CD4-positive, alpha-beta T cell treated with Interleukin-4 for 4 hours (primary cell): ENCODE results near the gene RSL1D1.

Experiments
- DNase-seq: peaks from one replicate; pipeline ENCODE4 v3.0.0-alpha.2; 2020

The RSL1D1 gene

GRCh38 chr16:11851294-11852091, at the start of gene RSL1D1:
Gene RSL1D1 (minus strand): TSS chr16:11851542. CDS start chr16:11851512, 30 bp downstream.
- DNase-seq = peak; percentile 92

- no peak for DNase-seq
These were observed 49.7 kb upstream of the RSL1D1 start for GRCh38 chr16:11901091-11901490.

GRCh38 chr16:11896486-11897176, 45.3 kb upstream of the RSL1D1 start:
- DNase-seq = no peak

DNA sequence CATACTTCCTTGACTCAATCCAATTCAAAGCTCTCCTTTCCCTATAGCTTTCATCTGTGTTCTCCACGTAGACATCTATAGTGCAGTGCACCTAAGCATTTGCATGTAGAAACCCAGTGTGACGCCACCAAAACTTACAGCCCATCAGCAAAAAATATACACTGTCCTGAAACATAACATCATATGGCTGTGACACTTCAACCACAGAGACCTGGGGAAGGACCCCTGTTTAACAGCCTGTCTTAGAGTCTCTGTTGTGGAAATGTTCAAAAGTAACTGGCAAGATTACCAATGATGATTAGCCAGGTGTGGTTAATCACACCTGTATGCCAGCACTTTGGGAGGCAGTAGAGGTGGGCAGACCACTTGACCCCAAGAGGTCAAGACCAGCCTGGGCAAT, 42.2 kb upstream of the RSL1D1 start:
- no peak for DNase-seq

- DNase-seq = no peak
These were observed 41.4 kb upstream of the RSL1D1 start for GRCh38 chr16:11892761-11893160.

- DNase-seq = no peak
These were observed 39.1 kb upstream of the RSL1D1 start for GRCh38 chr16:11890231-11890965.

DNA sequence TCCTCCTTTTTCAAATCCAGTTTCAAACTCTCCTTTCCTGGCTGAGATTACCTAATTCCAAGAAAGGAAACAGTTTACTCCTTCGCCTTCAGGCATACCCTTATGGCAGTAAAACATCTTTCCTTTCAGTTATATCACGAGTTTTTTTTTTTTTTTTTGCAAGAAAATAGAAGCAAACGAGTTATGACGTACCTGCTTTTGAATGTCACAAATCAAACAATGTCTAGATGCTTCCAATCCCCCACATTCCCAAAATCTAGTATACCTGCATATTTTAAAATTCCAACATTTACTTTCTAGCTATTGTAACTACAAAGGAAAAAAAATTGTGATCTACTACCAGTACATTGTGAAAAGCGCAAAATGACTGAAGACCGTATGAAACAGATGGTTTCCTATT, 35.5 kb upstream of the RSL1D1 start:
- DNase-seq = no peak

GRCh38 chr16:11884035-11884434, 32.7 kb upstream of the RSL1D1 start:
- no peak for DNase-seq

DNA sequence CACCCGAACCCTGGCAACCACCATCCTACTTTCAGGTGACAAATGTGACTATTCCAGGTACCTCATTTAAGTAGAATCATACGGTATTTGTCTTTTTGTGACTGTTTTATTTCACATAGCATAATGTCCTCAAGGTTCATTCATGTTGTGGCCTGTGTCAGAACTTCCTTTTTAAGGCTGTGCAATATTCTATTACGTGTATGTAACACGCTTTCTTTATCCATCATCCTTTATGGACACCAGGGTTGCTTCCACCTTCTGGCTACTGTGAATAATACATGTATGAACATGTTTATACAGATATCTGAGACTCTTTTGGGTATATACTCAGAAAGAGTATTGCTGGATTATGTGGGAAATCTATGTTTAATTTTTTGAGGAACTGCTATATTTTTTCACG, 28.7 kb upstream of the RSL1D1 start:
- no peak for DNase-seq

DNA sequence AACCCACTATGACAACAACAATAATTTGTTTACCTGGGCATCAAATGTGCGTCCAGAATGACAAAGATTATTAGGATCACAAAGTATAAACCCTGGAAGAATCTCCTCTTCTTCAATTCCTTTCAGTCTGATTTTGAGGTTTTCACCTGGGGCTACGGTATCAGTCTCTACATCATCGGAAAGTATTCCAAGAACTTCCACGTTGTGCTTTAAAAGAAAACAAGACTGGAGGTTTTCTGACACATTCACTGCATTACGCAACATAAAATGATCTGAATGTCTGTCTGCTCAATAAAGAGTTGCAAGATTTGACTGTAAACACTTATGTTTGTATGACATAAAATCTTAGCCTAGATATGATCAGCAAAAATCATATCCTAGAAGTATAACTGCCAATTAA, 26.0 kb upstream of the RSL1D1 start:
- no peak for DNase-seq

GRCh38 chr16:11876306-11876705, 25.0 kb upstream of the RSL1D1 start:
- no peak for DNase-seq

DNA sequence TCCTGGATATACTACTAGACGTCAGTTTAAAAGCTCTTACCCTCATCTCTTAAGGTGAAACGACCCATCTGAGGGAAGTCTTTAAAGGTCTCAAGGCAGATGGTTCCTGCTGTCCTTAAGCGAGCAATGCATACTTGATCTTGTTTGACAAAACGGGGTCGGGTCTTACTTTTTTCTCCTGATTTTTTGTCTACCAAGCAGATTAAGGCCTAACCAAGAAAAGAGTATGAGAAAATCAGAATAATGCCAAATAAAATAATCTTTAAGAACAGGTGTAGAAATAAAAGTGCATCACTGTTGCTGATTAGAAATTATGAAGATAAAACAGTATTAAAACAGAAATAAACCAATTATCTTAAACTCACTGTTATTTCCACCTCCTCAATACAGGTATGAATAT, 24.4 kb upstream of the RSL1D1 start:
- DNase-seq = no peak

DNA sequence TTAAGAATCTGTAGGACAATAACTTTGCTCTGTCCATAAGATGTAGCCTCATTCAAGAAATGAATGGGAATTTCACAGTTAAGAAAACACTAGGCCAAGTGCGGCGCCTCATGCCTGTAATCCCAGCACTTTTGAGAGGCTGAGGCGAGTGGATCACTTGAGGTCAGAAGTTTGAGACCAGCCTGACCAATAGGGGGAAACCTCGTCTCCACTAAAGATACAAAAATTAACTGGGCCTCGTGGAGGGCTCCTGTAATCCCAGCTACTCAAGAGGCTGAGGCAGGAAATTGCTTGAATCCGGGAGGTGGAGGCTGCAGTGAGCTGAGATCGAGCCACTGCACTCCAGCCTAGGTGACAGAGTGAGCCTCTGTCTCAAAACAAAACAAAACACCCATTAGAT, 19.9 kb upstream of the RSL1D1 start:
- DNase-seq = no peak

DNA sequence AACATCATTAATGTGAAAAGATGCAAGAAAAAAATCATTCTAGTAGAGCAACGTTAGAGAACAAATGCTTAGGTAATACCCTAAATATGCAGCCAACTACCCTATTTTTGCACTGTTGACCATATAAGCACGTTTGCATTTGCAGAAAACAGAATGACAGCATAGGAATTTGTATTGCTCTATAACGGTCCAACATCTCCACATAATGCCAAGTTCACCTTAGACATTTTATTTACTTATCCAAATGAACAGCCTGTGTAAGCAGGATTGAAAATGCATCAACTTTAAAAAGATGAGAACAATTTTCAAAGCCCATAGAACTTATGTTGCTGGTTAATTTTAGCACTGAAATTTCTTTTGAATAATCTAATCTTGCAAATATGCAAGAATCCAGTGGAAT, 19.1 kb upstream of the RSL1D1 start:
- no peak for DNase-seq

DNA sequence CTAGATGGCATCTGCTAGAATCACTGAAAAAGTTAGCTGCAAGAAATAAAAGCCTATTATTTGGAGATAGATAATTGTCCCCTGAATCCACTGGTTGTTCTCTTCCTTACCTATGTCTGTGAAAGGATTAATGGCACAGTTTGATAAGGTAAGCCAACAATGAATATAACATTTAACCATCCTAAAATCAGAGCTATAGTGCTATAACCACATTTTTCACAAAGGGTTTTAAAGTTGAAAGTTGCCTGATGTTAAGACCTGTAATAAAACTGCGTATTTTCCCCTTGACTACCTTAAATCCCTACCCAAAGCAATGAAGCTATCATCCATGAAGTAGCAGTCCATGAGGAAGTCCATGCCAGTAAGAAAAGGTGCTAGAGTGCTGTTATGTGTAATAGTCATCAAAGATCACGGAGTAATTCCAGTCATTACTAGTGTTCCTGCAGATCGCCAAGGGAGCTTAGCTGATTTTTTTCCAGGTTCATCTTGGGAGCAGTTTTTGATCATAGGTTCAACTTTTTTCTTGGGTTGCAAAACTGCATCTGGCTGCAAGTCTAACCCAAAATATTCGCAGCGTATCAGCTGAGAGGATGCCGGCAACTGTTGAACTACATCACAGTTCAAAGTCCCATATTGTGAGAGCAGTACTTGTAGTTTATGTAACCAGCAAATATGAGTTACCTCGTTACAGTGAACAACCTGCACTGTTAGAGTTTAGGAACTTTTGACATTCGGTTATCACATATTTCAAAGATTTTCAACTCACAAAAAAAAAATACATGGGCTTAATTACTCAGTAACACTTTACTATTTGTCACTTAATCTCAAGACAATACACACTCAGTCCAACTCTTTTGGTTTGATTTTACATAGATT, 18.2 kb upstream of the RSL1D1 start:
- DNase-seq = no peak

GRCh38 chr16:11868412-11868980, 17.2 kb upstream of the RSL1D1 start:
- no peak for DNase-seq

DNA sequence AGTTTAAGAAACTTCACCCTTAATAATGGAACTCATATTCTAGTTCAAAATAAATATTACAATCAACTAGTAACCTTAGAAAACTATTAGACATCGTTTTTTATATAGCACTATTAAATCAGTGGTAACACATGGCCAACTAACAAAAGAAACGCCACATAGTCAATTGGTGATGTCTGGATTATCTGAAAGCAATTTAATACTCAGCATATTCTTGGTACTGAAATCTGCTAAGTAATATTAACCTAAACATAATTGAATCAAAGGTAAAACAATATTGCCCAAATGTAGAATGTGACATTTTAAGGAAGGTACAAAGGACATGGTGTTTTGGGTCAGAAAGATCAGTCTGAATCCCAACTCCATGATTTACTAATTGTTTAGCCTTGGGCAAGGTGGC, 11.1 kb upstream of the RSL1D1 start:
- no peak for DNase-seq

DNA sequence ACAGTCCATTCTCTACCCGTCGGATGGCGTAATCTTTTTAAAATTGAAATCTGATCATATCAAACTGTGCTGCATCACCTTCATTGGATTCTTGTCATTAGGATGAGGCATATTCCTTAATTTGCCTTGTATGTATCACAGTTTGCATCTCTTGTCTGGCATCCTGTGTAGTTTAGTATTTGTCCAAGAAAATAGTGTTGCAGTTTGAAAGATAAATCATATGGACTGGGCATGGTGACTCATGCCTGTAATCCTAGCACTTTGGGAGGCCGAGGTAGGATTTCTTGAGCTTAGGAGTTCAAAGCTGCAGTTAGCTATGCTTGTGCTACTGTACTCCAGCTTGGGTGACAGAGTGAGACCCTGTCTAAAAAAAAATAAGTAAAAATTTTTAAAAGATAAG, 5.8 kb upstream of the RSL1D1 start:
- DNase-seq = no peak

DNA sequence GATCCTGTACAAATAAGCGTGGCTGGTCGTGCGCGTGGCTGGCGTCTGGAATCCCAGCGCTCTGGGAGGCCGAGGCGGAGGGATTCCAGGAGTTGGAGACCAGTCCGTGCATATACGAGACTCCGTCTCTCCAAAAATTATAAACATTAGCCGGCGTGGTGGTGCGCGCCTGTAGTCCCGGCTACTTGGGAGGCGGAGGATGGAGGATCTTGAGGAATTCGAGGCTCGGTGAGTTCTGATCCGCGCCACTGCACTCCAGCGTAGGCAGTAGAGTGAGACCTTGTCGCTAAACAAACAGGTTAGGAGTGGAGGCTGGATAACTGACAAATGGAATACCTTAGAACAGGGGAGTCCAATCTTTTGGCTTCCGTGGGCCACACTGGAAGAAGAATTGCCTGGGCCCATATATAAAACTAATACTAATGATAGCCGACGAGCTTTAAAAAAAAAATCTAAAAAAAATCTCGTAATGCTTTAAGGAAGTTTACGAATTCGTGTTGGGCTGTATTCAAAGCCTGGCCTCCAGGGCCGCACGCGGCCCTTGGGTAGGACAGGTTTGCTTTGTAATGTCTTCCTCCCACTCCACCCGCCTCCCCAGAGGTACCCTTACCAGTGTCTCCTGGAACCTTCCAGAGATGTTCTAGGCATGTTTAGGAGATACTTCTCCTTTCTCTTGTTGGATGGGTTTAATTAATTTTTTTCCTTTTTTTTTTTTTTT, 909 bp upstream of the RSL1D1 start:
- no peak for DNase-seq

DNA sequence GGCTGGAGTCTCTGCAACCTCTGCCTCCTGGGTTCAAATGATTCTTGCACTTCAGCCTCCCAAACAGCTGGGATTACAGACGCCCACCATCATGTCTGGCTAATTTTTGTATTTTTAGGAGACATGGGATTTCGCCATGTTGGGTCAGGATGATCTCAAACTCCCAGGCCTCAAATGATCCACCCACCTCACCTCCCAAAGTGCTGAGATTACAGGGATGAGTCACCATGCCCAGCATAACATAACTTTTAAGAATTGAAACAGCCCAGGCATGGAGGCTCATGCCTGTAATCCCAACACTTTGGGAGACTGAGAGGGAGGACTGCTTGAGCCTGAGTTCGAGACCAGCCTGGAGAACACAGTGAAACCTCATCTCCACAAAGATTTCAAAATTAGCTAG, 2.5 kb downstream of the RSL1D1 start:
- no peak for DNase-seq

GRCh38 chr16:11844499-11844898, 6.8 kb downstream of the RSL1D1 start:
- no peak for DNase-seq

DNA sequence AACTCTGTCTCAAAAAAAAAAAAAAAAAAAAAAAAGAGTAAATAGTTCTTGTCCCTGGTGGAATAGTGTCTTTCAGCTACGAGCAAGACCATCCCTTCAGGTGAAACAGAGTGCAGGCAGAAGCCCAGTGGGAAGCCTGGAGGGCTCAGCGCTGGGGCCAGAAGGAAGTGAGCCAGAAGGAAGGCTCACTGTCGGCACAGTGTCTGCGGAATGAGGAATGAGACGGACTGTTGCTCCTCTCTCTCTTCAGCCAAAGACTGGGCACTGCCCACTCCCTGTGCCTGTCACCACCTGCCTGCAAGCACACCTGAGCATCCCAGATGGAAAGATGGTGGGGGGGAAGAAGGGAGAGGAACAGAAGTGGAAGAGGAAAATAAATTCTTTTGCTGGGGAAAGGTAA, 7.5 kb downstream of the RSL1D1 start:
- no peak for DNase-seq
